GM12892 (cell line): ENCODE results near the gene DTHD1.

Experiments used
- POLR2A ChIP-seq: IDR thresholded peaks from 2 replicates; pipeline ENCODE4 v1.6.1; 2011; ENCODE audit warnings: low read depth, low read length, control low read depth
- POLR2AphosphoS5 ChIP-seq: IDR thresholded peaks from 2 replicates; pipeline ENCODE4 v1.6.1; 2011; ENCODE audit warnings: low read depth, low read length, control low read depth

DNA sequence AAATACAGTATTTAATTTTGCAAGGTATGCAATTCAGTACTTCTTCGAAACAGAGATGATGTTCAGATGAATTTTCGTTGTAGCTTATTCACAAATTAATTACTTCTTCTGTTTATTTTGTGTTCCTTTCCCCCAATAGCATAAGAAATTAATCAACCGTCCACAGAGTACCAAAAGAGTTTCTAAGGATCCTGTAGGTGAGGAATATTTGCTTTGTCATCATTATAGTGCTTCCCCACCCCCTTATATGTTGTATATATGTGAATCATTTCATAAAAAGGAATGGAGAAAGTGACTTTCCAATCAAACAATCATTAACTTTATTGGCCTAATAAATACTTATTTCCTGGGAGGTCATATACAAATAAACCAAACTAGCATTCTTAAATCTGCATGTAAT is 57.6 kb downstream of the DTHD1 start:
- TF ChIP-seq POLR2A (no peak), POLR2AphosphoS5 (no peak)
